ENCODE results near the gene SNX33. TPM values are rescaled to one million over a fixed set of nuclear protein-coding genes. Genes with fewer than 3 reads are reported as not detected.

The SNX33 gene
- total and polyA plus RNA-seq, 2 of the 13 experiments (the other 11 are each of a cell fraction or from before 2014, with no cell fraction given) = 11.0 to 11.6 TPM

GRCh38 chr15:75650908-75651809 is 3.4 kb downstream of the SNX33 start (continued):
- TF ChIP-seq SP5 (CRISPR knock-in tag; IDR thresholded peaks at IDR 0.05; ENCODE audit: borderline replicate concordance, low read depth) (0 out of 2 replicates have a peak, but pooled peaks have one; percentile 12), NFAT5 (CRISPR knock-in tag; IDR thresholded peaks at IDR 0.05) (no peak), SCMH1 (CRISPR knock-in tag; IDR thresholded peaks at IDR 0.05; ENCODE audit: borderline replicate concordance) (no peak), ZNF713 (CRISPR knock-in tag; IDR thresholded peaks at IDR 0.05) (peak; percentile 38; the same call in 1 of the 2 replicates), HOXA3 (CRISPR knock-in tag; IDR thresholded peaks at IDR 0.05) (peak; percentile 68), ZNF788 (CRISPR knock-in tag; IDR thresholded peaks at IDR 0.05; ENCODE audit: borderline replicate concordance) (peak; percentile 22; the same call in 1 of the 2 replicates), XRCC5 (optimal IDR thresholded peaks at IDR 0.05; ENCODE audit: low read length) (peak; percentile 78), ZNF292 (CRISPR knock-in tag; IDR thresholded peaks at IDR 0.05; ENCODE audit: borderline replicate concordance, low read depth) (peak; percentile 79; the same call in 1 of the 2 replicates), ZNF724P (CRISPR knock-in tag; IDR thresholded peaks at IDR 0.05; ENCODE audit: borderline replicate concordance) (peak; percentile 38; the same call in 1 of the 2 replicates)
